ENCODE data around the gene TJAP1.
A peak's percentile ranks its signal among the peaks of the same experiment; 100 is the strongest.

Gene TJAP1

DNA sequence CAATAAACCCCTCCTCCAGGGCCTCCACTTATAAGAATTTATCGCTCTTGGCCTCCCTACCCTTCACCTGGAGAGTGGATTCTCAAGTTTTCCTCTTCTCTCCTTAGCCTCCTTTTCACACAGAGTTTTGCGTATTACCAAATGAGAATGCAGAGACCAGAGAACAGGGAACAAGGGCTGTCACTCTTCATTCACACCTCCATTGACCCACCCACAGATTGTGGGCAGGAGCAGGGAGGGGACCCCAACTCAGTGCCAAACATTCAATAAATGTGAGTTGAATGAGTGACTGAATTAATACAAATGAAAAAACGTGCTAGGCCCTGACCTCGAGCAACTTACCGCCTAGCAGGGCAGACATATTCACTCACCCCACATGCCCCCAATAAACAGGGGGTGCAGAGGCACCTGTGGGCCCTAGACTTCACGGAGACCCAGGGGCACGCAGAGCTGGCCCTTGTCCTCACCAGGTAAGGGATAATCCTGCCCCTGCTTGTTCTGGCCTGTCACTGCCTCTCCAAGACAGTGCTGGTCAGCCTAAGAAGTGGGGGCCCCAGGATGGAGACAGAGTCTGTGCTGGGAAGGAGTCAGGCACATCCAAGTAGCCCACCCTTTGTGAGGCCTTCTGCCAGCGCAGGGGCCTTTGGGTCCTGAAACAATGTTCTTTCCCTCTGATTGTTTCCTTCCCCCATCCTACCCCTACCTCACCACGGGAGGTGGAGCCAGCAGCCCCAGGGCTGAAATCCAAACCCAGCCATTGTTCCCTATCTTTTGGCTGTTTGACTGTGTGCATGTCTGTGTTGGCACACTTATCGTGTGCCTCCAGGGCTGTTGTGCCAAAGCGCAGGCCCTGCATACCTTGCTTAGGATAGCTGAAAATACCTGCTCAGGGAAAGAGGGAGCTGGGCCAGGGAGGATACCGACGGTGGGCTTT, 8.4 kb upstream of the TJAP1 start:
- TF ChIP-seq, protein P1, sequence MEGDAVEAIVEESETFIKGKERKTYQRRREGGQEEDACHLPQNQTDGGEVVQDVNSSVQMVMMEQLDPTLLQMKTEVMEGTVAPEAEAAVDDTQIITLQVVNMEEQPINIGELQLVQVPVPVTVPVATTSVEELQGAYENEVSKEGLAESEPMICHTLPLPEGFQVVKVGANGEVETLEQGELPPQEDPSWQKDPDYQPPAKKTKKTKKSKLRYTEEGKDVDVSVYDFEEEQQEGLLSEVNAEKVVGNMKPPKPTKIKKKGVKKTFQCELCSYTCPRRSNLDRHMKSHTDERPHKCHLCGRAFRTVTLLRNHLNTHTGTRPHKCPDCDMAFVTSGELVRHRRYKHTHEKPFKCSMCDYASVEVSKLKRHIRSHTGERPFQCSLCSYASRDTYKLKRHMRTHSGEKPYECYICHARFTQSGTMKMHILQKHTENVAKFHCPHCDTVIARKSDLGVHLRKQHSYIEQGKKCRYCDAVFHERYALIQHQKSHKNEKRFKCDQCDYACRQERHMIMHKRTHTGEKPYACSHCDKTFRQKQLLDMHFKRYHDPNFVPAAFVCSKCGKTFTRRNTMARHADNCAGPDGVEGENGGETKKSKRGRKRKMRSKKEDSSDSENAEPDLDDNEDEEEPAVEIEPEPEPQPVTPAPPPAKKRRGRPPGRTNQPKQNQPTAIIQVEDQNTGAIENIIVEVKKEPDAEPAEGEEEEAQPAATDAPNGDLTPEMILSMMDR (conservative IDR thresholded peaks at IDR 0.05; ENCODE audit: low read depth, low read length), result no peak
- DNase-seq (ENCODE audit: low read depth), result no peak
- no peak overlapping the region for H3K4me3 ChIP-seq (ENCODE audit: low read length)

DNA sequence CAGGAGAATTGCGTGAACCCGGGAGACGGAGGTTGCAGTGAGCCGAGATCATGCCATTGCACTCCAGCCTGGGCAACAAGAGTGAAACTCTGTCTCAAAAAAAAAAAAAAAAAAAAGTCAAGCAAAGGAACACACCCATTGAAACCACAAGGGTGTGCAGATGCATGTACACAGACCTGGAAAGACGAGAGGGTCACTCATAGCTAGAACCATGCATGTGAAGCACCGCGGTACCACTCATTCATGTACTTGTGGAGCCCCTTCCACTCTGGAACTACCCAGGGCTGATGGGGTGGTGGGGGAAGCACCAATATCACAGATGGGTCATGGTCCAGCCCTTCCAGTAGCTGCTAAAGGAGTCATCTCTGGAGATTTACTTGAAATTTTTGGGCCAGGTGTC, 7.4 kb upstream of the TJAP1 start:
- H3K4me3 ChIP-seq (ENCODE audit: low read length), result no peak overlapping the region
- TF ChIP-seq, protein P1 (conservative IDR thresholded peaks at IDR 0.05; ENCODE audit: low read depth, low read length), result no peak
- no peak for DNase-seq (ENCODE audit: low read depth)

DNA sequence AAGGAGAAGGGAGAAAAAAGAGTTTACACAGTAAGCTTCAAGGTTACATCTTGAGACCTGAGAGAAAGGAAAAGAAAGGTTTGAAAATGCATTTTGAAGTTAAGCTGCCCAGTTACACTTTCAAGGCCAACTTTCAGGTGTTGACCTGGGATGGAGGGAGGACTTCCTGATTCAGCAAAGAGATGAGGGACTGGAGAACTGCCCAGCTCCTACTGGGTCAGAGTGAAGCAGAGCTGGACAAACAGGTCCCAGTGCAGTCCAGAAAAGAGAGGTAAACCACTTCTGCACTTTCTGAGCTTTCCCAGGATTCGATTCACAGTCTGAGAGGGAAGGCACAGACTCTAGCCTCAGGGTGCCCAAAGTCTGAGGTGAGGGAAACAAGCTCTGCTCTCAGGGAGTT, 6.0 kb upstream of the TJAP1 start:
- DNase-seq (ENCODE audit: low read depth), result no peak
- TF ChIP-seq, protein P1 (conservative IDR thresholded peaks at IDR 0.05; ENCODE audit: low read depth, low read length), result no peak

DNA sequence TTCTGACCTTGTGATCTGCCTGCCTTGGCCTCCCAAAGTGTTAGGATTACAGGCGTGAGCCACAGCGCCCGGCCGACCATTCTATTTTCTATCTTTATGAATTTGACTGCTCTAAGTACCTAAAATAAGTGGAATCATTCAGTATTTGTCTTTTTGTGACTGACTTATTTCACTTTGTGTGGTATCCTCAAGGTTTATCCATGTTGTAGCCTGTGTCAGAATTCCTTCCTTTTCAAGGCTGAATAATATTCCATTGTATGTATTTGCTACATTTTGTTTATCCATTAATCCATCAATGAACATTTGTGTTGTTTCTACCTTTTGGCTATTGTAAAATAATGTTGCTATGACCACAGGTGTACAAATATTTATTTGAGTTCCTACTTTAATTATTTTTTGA, 4.9 kb upstream of the TJAP1 start:
- no peak overlapping the region for H3K4me3 ChIP-seq (ENCODE audit: low read length)
- TF ChIP-seq, protein P1 (conservative IDR thresholded peaks at IDR 0.05; ENCODE audit: low read depth, low read length), result no peak
- DNase-seq (ENCODE audit: low read depth), result no peak

More for the DNA sequence above, 6.0 kb upstream of the TJAP1 start:
- H3K4me3 ChIP-seq (ENCODE audit: low read length), result no peak overlapping the region

DNA sequence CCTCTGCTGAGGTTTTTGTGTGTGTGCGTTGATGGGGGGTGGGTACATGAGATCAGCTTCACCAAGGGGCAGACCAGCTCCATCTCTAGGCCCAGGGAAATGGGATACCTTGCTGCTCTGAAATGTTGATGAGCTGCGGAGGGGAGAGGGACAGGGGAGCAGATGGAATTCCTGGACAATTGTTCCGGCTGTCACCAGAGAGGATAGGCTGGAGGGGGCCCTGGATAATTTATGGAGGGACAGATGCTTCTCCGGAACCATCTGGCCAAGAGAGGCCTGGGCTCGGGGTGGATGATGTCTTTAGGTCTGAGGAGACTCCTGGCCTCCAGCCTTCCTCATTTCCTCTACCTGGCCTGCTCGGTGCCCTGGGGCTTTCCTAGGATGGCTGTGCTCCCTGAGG, 1.9 kb upstream of the TJAP1 start:
- H3K4me3 ChIP-seq (ENCODE audit: low read length), result no peak overlapping the region
- no peak for DNase-seq (ENCODE audit: low read depth)
- TF ChIP-seq, protein P1 (conservative IDR thresholded peaks at IDR 0.05; ENCODE audit: low read depth, low read length), result no peak

DNA sequence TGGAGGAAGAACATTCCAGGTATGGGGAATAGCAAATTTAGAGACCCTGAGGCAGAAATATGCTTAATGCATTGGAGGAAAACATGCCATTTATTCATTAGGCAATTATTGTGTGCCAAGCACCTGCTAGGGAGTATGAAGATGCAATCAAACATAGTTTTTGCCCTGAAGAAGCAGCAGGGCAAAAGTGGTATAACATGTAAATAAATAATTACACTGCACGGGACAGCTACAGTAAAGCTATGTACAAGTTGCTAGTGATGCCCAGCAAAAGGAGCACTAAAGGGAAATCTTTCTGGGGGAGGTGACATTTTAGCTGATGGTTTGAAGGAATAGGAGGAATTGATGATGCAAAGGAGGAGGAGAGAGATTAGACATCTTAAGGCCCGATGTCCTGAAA, 624 bp upstream of the TJAP1 start:
- peak overlapping the region; percentile 77 for H3K4me3 ChIP-seq (ENCODE audit: low read length)
- TF ChIP-seq, protein P1 (conservative IDR thresholded peaks at IDR 0.05; ENCODE audit: low read depth, low read length), result no peak
- DNase-seq (ENCODE audit: low read depth), result no peak

DNA sequence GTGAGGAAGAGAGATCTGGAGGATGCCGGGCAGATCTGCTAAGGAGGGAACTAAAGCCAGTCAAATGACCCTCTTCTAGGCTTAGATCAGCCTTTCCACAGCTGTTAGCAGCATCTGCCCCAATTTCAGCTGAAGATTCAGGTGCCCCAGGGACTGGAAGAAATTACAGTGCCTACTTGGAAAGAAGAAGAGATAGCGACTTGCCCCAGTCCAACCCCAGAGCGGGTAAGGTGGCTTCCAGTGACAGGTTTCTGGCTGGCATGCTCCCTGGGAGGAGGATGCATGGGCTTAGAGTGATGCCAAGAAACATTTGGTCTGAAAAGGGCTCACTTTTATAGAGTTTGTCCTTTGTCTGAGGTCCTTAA, 620 bp downstream of the TJAP1 start:
- no peak for DNase-seq (ENCODE audit: low read depth)
- peak overlapping the region; percentile 77 for H3K4me3 ChIP-seq (ENCODE audit: low read length)
- TF ChIP-seq, protein P1 (conservative IDR thresholded peaks at IDR 0.05; ENCODE audit: low read depth, low read length), result no peak

Measured in retinal pigment epithelial cell (primary cell).